NCI-H2107 (cell line): ENCODE data around the gene MS4A6A.
"Not testable (repeated sequence)": the region's sequence is repeated elsewhere in the genome, so short reads cannot be mapped to it uniquely, and the experiment has no call there.

ENCODE experiments used
- DNase-seq: peaks from one replicate; lab custom pipeline; 2025; lab: John Stamatoyannopoulos, UW

Gene MS4A6A

DNA sequence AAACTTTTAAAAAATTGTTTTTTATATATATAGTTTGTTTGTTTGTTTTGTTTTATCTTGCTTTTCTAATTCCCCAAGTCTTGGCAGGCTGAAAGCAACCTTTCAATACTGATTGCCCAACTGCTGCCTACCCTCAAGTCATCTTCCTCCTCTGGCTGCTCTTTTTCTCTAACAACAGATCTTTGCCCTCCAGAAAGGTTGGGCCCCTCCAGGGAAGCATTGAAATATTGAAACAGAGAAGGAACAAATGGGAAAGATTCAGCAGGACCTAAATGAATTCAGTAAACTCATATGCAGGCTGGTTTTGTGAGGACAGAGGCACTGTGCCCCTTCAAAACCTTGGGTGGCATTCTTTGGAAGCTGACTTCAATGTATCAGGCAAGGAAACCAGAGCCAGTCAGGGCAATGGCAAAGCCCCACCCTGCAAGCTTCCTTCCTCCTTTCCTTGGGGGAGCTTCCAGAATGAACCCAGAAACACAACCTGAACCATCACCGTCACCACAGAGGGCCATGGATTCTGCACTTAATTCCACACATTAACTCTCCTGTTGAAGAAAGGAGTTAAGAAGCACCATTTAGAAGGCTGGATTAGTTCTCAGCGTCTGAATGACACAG, 815 bp upstream of the MS4A6A start:
- DNase-seq: no peak

DNA sequence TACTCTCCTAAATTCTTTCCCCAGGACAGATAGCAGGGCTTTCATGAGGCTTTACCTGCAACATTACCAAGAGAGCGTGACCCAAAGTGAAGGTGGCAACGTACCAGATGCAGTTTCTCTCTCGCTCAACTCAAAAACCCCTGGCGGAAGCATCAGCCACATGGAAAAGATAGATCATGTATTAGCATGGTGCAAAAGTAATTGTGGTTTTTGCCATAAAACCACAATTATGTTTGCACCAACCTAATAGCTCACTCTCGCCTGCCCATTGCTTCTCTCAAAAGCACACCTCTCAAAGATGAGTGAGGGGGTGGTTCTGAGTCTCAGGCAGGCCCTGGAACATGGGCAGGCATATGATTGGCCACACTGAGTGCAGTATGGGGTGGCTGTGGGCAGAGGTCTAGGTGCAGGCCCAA, 7.0 kb downstream of the MS4A6A start:
- DNase-seq: no peak

DNA sequence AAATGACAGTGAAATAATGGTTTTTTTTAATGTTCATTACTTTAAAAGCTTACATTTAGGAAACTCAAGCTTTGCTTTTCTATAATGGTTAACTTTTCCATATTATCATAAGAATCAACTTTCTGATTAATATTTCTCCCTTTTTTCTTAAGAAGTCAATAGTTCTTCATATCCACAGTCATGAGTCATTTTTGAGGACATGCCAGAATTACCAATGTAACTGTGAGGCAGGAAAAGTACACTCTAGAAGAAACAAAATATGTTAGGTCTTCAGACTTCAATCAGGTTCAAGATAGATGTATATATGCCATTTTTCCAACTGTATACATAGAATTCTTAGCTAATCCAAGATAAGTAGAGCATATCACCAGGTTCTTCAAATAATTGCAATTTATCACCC, 10.9 kb downstream of the MS4A6A start:
- no peak for DNase-seq

DNA sequence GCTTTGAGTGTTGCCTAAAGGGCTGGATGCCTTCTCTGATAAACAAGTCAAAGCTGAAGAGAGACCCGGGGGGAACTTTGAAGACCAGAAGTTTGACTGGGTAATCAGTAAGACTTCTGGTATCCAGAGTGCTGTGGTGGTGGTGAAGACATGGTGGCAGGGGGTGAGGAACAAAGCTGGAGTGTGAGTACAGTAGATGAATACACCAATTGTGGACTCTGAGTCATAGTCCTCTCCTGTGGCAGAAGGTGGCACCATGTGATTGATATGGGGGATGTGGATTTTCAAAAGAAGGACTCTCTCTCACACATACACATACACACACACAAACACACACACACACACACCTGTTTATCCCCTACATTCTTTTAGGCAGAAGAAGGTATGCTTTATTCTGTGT, 12.3 kb downstream of the MS4A6A start:
- DNase-seq: no peak

DNA sequence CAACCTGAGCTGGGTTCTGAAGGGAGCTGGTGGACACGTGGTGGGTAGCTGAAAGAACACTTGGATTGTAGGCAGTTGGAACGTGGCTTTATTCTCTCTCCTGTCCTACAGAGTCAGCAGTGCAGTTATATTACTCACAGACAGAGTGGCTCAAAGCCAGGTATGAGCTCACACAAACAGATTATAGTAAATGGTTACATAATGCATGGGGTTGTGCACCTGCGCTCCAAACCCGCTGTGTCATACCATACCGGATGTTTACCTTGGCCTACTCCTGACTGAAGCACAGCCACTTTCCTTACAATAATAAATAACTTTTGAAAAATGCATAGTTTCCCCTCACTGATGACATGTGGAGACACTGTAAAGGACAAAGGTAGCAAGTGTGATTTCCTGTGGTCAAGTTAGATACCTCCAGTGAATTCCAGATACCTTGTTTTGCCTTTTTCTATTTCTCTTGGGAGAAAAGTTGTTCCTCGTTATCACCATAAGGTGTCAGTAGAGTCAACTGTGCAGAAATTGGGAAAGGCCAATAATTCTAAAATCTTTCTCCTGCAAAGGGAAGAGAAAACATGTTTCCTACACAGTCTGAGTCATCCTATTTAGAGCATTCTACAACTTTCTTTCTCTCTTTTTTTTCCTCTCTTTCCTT, 13.5 kb downstream of the MS4A6A start:
- no peak for DNase-seq

DNA sequence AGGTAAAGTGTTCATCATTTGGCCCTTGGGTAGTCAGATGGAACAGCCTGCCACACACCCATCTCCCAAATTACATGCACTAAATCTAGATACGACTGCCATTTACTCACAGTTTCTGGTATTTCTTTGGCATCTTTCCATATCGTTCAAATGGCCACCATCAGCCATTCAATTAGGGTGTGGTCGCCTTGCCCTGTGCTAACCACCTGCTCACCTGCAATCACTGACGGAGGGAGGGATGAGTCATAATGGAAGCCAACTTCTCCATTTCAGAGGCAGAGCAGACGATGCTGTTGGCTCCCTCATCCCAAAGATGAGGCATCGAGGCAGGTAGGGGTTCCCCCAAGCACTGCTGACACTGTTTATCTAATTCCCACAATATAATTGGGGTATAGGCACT, 14.6 kb downstream of the MS4A6A start:
- no peak for DNase-seq

DNA sequence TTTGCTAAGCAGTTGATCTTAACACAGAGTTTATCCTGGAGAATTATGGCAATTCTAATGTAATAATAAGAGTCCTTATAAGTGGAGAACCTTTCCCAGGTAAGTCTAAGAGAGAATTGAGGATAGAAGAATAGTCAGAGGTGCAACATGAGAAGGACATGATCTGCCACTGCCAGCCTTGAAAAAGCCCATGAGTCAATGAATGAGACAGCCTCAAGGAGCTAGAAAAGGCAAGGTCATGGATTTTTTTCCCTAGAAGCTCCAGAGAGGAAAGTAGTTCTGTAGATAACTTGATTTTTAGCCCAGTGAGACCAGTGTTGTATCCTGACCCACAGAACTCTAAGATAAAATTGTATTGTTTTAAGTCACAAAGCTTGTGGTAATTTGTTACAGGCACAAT, 16.9 kb downstream of the MS4A6A start:
- DNase-seq: no peak

DNA sequence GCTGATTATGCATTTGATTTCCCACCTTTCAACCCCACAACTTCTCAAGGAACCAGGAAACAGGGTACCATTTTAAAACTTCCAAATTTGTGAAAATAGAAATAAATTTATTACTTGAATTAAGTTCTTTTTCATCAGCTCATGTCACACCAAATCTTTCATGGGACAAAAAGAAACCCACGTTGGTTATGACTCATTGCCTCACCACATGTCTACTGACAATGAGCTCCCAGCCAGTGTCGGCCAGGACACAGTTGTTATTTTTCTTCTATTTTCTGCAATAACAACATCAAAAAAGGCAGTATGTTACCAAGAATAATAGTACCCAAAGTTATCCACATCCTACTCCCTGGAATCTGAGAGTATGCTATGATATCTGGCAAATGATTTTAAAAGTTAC, 17.3 kb downstream of the MS4A6A start:
- no peak for DNase-seq

DNA sequence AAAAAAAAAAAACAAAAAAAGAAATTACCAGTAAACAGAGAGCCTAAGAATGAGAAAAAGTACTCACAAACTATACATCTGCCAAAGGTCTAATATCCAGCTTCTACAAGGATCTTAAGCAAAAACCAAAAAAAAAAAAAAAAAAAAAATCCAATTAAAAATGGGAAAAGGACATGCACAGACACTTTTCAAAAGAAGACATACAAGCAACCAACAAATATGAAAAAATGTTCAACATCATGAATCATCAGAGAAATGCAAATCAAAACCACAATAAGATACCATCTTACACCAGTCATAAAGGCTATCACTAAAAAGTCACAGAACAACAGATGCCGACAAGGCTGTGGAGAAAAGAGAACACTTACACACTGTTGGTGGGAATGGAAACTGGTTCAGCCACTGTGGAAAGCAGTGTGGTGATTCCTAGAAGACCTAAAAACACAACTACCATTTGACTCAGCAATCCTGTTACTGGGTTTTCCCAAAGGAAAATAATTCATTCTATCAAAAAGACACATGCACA, 18.3 kb downstream of the MS4A6A start:
- DNase-seq: no peak

DNA sequence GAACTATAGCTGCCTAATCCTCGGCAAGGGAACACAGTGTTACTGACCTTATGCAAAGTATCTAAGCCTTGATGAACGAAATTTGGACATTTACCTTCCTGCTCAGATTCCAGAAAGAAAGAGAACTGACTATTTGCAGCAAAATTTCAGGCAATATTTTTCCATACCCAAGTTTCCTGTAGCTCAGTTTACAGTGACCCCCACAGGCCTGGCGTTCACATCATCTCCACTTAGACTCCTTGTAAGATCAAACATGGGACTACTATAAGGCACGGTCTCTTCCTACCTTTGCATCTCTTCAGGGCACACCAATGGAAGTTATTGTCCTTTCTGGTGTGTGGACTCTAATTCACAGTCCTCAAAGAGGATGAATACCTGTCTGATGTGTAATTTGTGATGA, 21.1 kb downstream of the MS4A6A start:
- DNase-seq: no peak

DNA sequence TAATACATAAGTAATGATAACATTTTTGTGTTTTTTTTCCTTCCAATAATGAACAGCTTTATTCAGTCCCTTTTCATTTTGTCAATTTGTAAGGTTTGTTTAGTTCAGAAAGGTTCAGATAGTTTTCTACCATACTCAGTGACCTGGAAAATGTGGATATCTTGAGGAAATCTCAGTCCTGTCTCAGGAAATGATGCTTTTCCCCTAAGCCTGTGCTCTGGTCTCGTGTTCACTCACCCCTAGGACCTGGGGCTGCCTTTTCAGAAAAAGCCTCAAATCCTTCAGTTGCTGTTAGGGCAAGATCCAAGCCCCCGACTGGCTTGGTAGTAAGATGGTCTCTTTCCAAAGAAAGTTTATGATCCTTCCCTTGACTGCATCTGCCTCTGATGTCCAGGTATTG, 21.8 kb downstream of the MS4A6A start:
- DNase-seq: no peak

DNA sequence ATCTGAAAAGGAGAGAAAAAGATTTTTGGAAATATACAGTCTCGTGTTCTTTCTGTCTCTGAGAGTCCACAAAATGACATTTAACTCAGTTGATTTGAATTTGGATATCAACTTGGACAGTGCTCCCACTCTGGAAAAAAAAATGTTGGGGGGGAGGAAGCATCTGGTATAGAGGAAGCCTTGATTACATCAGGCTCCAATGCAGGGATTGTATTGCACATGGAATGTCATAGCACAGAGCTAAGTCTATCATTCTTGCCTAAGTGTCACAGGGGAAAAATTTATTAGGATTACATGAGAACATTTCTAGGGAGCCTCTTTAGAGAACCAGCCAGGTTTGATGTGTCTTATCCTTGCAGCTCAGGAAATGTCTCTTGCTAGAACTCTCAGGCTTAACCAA, 23.0 kb downstream of the MS4A6A start:
- no peak for DNase-seq

DNA sequence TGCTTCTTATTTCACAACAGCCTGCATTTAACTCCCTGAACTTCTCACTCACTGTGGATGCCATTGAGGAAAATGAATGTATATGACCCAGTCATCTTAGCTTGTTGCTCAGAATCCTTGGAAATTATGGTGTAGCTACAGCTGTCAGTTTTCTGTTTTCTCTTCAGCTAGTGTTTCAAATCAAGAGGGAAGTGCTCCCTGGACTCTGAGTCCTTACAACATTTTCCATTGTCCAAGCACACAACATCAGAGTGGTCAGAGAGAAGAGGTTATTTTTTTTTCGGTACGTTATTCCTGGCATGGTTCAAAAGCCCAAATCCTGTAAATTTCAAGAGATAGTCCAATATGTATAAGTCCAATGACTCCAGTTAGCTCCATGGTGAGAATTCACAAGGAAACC, 23.6 kb downstream of the MS4A6A start:
- DNase-seq: no peak

DNA sequence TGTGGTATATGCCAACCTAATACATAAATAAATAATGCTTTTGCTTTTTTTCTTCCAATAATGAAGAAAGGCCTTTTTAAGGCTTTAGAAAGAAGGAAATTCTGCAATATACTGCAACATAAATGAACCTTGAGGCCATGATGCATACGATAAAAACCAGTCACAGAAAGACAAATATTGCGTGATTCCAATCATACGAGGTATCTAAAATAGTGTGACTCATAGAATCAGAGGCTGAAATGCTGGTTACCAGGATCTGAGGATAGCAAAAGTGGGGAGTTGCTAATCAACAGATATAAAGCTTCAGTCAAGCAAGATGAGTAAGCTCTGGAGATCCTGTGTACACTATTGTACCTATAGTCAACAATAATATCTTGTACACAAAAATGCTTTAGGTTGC, 24.2 kb downstream of the MS4A6A start:
- DNase-seq: no peak

DNA sequence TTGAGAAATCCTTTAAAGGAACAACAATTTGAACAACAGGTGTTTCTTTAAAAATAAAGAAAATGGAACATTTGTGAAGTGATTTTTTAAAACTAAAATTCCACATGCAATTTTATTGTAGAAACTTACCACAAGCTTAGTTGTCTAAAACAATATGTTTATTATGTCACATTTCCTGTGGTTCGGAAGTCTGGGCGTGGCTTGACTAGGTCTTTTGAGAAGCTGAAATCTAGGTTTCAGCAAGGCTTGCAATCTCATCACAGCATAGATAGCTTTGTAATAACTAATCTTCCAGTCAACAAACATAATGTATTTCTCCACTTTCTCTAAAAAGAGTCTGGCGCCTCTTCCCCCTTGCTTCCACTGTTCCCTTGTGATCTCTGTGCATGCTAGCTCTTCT, 27.0 kb downstream of the MS4A6A start:
- no peak for DNase-seq

DNA sequence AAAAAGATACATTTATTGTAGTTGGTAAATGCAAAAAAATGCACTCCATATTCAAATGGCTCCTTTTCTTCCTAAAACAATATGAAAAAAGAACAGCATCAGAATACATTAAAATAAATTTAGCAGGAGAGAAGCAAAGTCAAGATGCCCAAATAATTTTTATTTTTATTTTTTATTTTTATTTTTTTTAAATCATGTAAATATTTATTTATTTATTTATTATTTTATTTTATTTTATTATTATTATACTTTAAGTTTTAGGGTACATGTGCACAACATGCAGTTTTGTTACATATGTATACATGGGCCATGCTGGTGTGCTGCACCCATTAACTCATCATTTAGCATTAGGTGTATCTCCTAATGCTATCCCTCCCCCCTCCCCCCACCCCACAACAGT, 30.2 kb downstream of the MS4A6A start:
- DNase-seq: not testable (repeated sequence)

DNA sequence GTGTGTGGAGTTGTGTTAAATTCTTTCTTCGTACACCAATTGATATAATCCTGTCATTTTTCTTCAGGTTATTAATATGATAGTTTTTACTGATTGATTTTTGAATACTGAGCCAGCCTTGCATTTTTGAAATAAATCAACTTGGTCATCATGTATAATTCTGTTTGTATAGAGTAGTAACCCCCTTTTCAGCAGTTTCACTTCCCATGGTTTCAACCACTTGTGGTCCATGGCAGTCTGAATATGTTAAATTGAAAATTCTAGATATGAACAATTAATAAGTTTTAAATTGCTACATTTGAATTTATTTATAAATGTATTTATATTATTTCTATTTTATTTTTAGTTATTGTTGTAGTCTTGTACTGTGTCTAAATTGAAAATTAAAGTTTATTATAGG, 32.6 kb downstream of the MS4A6A start:
- DNase-seq: no peak

DNA sequence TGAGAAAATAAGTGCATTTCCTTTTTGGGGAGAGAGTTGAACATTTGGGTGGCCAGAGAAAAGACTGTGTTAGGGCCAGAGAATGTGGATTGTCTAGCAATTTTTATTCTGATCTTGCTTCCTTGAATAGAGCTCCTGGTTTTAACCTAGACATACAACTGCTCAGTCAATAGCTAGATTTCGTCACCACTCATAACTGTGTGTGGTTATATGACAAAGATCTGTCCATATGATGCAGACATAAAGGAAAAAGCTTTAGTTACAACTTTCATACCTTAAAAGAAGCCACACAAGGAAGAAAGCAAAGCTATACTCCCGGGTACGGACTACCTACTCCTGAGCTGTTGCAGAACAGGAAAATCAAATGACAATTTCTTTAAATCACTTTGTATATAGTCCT, 37.2 kb downstream of the MS4A6A start:
- no peak for DNase-seq

DNA sequence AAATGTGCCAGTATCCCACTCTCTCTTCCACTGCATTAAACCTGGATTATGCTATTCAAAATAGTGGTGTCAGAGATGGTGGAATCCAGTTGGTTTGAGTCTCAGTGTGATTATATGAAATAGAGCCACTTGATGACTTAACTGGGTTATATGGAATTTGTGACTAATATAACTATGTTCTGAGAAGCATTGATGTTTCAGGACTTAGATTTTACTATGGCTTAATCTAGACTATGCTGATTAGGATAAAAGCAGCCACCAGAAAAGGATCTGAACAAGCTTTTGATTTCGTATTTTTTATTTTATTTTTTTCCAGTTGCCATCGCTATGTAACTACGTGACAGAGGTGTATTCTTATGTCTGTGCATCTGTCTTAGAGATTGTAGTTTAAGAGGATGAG, 39.1 kb downstream of the MS4A6A start:
- no peak for DNase-seq

DNA sequence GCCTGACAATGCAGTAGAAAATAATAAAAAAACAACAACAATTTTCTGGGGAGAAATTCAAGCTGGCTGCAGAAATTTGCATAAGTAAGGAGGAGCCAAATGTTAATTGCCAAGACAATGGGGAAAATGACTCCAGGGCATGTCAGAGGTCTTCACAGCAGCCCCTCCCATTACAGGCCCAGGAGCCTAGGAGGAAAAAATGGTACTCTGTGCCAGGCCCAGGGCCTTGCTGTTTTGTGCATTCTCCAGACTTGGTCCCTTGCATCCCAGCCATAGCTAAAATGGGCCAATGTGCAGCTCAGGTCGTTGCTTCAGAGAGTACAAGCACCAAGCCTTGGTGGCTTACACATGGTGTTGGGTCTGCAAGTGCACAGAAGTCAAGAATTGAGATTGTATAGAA, 49.0 kb downstream of the MS4A6A start:
- no peak for DNase-seq

DNA sequence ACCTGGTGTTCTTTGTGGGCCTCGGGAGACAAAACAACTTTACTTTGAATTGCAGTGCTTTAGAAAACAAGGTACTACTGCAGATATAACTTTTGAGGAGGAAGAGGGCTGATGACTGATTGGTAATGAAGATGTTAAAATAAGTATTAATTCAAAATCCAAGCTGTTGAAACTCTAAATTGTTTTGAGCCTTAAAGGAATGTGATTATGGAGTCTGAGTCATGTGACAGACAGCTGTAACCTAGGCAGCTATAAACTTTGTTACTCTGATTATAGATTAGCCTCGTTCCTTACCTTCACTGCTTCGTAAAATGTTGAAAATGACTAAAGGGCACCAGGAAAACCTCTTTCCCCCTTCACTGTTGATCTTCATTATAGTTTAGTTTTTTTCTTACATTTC, 51.0 kb downstream of the MS4A6A start:
- no peak for DNase-seq

DNA sequence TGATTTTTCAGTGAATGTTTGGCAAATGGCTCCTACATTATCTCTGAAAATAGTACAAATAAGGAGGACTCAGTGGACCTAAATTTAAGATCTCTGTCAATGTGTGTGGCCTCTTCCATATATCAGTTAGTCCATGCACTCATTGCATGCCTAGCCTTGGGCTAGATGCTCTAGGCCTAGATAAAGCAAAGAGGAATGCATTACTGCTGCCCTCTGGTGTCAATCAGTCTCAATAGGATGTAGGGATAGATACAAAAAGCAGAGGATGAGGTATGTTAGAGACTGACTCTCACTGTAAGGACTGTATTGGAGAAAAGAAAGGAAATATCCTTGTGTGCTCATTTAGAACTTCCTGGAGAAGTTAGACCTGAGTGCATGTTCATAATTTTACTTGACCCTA, 52.4 kb downstream of the MS4A6A start:
- DNase-seq: no peak

DNA sequence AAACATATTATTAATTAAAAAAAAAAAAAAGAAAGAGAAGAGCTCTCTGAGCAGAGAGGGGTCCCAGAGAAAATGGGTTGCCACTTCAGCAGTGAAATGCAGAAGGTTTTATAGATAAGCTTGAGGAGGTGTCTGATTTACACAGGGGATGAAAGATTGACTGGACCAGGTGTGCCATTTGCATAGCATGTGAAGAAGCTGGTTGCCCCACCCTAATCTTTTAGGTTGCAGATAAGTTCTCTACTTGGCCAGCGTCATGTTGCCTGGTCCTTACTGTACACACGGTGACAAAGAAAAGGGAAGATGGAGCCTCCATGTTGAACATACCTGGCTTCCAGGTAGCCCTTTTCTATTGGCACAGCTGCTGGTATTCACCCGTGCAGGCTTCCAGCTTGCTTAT, 53.0 kb downstream of the MS4A6A start:
- no peak for DNase-seq

DNA sequence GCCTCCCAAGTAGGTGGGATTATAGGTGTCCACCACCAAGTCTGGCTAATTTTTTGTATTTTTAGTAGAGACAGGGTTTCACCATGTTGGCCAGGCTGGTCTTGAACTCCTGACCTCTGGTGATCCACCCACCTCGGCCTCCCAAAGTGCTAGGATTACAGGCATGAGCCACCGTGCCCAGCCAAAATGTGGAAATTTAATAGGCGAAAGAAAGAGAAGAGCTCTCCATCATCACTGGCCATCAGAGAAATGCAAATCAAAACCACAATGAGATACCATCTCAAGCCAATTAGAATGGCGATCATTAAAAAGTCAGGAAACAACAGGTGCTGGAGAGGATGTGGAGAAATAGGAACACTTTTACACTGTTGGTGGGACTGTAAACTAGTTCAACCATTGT, 54.0 kb downstream of the MS4A6A start:
- not testable (repeated sequence) for DNase-seq
